ENCODE results near the gene FBLN2.
"Not testable (repeated sequence)": the region's sequence is repeated elsewhere in the genome, so short reads cannot be mapped to it uniquely, and the experiment has no call there.

FBLN2 gene

GRCh38 chr3:13513913-13514517, 34.9 kb upstream of the FBLN2 start:
- no peak for DNase-seq (ENCODE audit: low spot score)

DNA sequence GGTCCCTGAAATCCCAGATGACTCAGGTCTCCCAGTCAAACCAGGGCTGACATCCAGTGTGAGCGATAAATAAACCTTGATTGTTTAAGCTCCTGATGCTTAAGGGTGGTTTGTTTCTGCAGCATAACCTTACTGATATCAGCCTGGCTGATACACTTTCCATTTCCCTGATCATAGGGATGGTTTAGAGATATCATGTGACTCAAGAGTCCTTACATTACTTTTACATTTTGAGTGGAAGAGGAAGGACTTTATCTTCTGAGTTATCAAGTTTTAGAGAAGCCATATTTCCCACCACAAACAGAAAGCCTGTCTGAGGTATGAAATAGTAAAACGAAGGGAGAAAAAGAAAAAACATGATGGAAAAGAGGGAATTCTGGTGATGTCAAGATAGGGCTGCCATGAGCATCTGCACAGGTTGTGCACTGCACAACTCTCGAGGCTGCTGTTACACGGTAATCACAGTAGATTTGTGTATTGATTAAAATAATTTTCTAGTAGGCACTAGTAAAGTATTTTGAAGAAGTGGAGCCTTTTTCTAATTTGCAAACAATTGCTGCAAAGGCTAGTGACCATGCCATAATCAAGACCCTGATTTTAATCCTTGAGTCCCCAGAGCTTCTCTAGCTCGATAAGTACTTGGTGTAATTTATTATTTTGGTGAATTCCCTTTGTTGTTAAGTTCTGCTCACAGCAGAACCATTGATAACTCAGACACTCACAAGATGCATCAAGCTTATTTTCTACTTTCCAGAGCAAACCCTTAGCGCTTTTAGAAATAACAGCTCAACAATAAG, 34.1 kb upstream of the FBLN2 start:
- DNase-seq (ENCODE audit: low spot score), result no peak

GRCh38 chr3:13515786-13516759, 32.9 kb upstream of the FBLN2 start:
- no peak for DNase-seq (ENCODE audit: low spot score)

DNA sequence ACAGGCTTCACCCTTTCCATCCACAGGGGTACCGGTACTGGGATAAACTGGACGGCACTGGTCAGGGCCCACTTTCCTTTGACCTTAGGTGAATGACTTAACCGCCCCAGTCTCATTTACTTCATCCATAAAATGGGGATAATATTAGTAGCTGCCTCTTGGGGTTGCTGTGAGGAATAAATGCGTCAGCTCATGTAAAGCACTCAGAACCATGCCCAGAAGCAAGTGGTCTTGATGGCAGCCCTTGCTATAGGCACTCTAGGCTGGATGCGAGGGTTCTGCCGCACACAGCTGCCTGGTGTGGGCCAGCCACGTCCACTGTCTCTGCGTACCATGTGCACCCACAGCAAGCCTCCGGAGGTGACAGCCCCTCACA, 32.2 kb upstream of the FBLN2 start:
- DNase-seq (ENCODE audit: low spot score), result no peak

DNA sequence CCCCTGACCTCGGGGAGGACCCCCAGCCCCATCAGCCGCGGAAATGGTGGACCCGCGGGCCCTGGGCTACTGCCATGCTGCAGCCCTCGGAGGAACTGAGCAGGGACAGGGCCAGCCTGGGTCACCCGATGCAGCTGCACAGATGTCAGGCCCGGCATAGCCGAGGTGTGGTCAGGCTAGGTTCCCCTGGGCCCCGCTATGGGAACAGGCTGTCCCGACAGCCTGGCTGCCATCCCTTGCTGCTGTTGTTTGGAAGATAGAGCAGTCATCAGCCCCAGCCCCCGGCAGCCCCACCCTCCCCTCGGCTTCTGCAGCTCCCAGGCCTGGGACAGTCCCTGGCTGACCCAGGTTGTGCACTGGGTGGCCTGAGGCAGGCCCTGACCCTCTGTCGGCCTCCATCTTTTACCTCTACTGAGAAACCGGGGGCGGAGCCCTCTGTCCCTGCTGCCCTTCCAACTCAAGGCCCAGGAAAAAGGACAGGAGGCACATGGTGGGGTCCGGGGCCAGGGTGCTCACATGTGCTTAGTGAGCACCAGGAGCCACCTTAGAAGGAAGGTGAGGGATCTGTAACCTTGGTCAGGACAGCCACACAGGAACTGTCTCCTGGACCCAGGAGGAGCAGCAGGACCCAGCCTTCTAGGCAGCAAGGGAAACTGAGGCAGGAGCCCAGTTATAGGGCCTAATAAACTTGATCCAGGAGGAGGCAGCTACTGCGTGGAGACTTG, 31.5 kb upstream of the FBLN2 start:
- no peak for DNase-seq (ENCODE audit: low spot score)

- DNase-seq (ENCODE audit: low spot score), result no peak
These were observed 30.4 kb upstream of the FBLN2 start for GRCh38 chr3:13518516-13518953.

- no peak for DNase-seq (ENCODE audit: low spot score)
These were observed 29.7 kb upstream of the FBLN2 start for GRCh38 chr3:13519006-13519791.

- no peak for DNase-seq (ENCODE audit: low spot score)
These were observed 28.5 kb upstream of the FBLN2 start for GRCh38 chr3:13520326-13520880.

DNA sequence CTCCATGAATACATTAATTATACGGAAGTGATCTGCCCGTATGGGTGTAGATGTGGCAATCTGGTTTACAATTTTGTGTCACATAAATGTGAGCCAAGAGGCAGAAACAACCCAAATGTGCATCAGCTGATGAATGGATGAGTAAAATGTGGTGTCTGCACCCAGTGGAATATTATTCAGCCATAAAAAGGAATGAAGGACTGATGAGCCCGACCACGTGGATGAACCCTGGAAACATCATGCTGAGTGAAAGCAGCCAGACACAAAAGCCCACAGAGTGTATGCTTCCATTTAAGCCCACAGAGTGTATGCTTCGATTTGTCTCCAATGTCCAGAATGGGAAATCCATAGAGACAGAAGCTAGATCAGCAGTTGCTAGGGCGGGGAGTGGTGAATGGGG, 27.6 kb upstream of the FBLN2 start:
- no peak for DNase-seq (ENCODE audit: low spot score)

DNA sequence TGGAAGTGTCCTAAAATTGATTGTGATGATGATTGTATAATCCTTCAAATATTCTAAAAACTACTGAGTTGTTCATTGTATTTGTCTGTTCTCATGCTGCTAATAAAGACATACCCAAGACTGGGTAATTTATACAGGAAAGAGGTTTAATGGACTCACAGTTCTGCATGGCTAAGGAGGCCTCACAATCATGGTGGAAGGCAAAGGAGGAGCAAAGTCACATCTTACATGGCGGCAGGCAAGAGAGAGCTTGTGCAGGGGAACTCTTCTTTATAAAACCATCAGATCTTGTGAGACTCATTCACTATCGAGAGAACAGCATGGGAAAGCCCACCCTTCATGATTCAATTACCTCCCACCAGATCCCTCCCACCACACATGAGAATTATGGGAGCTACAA, 27.2 kb upstream of the FBLN2 start:
- not testable (repeated sequence) for DNase-seq (ENCODE audit: low spot score)

GRCh38 chr3:13522236-13522635, 26.7 kb upstream of the FBLN2 start:
- no peak for DNase-seq (ENCODE audit: low spot score)

GRCh38 chr3:13524979-13525669, 23.8 kb upstream of the FBLN2 start:
- no peak for DNase-seq (ENCODE audit: low spot score)

DNA sequence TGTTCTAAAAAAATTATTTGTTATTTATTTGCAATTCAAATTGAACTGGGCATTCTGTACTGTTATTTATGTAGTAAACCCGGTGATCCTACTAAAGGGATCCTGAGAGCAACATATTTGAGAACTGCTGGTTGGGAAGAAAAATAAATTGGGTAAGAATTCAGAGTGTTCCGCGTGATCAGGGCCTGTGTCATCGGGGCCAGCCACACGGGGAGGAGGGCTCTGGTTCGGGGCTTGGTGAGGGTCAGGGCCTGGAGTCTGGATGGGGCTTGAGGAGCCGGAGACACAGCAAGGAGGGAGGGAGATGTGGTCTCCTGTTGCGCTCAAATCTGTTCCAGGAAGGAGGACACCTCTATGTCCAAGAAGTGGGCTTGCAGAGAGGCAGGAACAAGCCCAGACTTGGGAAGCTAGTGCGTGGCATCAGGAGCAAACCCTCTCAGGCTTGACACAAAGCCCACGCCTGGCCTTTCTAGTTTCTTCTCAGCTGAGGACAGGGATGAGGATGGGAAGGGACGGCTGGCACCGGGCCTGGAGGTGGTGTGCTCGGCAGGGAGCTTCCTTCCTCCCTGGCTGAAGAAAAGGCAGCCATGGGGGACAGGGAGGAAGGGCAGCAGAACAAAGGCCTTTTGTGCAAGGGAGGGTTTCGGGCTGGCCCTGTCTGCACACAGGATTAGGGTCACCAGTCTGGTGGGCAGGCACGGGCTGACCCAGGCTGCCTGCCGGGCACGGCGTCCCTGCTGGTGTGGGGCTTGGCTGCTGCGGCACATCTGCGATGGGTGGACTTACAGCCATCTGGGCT, 22.9 kb upstream of the FBLN2 start:
- DNase-seq (ENCODE audit: low spot score), result no peak

DNA sequence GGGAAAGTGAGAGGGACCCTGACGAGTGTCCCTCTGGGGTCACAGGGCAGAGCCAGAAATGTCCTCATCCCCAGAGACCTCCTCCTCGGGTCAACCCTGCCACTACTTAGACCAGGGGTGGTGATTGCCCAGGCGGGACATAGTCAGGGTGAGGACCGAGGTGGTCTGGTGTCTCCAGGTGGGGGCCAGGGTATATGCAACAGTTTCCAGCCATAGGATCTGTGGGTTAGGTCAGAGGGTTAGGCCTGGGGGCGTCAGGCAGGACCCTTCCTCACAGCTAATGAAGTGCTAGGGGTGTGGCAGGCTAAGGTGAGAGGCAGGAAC, 22.3 kb upstream of the FBLN2 start:
- DNase-seq (ENCODE audit: low spot score), result no peak

- DNase-seq (ENCODE audit: low spot score), result peak; percentile 87
These were observed 20.6 kb upstream of the FBLN2 start for GRCh38 chr3:13528217-13528867.

DNA sequence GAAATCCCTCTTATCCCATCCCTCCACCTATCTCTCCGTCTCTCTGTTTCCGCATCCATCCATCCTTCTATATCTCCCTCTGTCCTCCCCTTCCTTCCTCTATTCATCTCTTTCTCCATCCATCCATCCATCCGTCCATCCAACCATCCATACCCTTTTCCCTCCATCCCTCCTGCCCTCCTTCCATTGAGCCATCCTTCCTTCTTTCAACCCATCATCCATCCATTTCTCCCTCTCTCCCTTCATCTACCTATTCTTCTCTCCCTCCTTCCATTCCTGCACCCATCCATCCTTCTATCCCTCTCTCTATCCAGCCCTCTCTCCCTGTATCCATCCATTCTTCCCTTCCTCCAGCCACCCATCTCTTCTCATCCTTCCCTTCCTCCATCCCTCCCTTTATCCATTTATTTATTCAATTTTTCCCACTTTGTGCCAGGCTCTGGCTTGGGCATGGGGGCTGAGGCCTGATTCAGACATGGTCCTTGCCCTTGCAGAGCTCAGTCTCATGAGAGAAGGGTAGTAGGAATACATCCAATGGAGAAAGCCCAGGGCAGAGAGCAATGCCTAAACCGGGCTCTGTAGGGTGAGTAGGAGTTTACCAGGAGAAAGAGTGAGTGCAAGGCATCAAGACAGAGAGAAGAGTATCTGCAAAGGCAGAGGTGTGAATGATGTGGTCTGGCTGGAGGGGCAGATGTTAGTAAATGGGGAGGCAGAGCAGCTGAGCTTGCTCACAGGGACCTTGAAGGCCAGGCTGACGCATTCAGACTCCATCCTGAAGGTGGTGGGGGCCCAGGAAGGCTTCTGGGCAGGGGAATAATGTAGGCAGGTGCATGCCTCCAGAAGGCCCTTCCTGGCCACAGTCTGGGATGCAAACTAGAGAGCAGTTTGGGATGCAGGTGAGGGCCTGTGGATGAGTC, 19.5 kb upstream of the FBLN2 start:
- DNase-seq (ENCODE audit: low spot score), result no peak

DNA sequence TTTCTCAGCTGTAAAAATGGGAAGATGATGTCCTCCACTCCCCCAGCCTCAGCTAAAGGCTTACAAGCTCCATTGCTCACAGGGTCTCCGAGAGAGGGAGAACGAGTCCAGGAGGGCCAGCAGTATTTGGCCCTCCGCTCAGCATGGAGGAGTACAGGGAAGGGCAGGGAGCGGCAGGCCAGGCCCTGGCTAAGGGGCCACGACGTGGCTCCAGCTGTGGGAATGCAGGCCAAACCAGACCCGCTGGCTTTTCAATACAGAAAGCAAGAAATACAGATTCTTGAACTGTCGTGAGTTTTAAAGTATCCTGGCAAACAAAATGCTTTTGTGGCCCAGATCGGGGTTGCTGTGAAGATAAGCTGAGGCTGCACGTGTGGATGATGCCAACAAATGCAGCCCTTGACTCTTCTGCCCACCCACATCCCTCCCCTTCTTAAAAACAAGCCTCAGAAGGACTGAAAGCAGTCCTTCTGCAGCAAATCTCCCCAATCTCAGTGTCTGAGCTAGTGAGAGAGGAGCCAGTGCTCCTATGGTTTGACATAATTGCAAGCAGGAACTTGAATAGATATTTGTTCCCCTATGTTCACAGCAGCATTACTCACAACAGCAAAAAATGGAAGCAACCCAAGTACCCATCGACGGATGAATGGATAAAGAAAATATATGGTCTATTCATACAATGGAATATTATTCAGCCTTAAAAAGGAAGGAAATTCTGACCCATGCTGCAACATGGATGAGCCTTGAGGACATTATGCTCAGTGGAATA, 18.5 kb upstream of the FBLN2 start:
- DNase-seq (ENCODE audit: low spot score), result no peak
